Prostate gland (tissue), 2 donors: ENCODE measurements around the gene PTPRE.

ENCODE experiments used
- CTCF ChIP-seq, 4 experiments: fragments of 200-600 bp in 2 of 4; fragments of 450-650 bp in 2 of 4; sonication (generic) in 2 of 4; IDR thresholded peaks; 1 replicate in 3 of 4; 2 replicates in 1 of 4; pipeline ENCODE4 v1.5.1; 2016 to 2019; ENCODE audit warnings: antibody characterized with exemption in 4 of 4, mild to moderate bottlenecking in 2 of 4, moderate library complexity in 2 of 4
- POLR2A ChIP-seq: fragments of 450-650 bp; IDR thresholded peaks from one replicate; pipeline ENCODE4 v1.6.1; 2016; ENCODE audit warnings: antibody characterized with exemption, mild to moderate bottlenecking

GRCh38 chr10:127945341-127945758, 38.4 kb downstream of the PTPRE start:
- TF ChIP-seq CTCF (IDR thresholded peaks at IDR 0.05): no peak
- no peak for TF ChIP-seq POLR2A
